Neuronal stem cell (in vitro differentiated cells): Measurements from ENCODE around the gene OLFML2A.

ENCODE experiments used
- DNase-seq: peaks from one replicate; pipeline ENCODE4 v3.0.0-alpha.2; 2013; ENCODE audit warnings: low spot score
- H2AFZ ChIP-seq: one replicate; pipeline ENCODE4 v1.6.1; 2013; ENCODE audit warnings: mild to moderate bottlenecking, low read length, inconsistent platforms
- H2AK5ac ChIP-seq: 2 replicates; pipeline ENCODE4 v1.6.1; 2013; ENCODE audit warnings: low read depth, mild to moderate bottlenecking, inconsistent platforms, low read length, moderate library complexity, mixed read lengths
- H2BK120ac ChIP-seq: 2 replicates; pipeline ENCODE4 v1.6.1; 2013; ENCODE audit warnings: low read depth, mild to moderate bottlenecking, inconsistent platforms, low read length, moderate library complexity, mixed read lengths
- H2BK12ac ChIP-seq: one replicate; pipeline ENCODE4 v1.6.1; 2013; ENCODE audit warnings: low read length, inconsistent platforms
- H2BK15ac ChIP-seq: 2 replicates; pipeline ENCODE4 v1.6.1; 2013; ENCODE audit warnings: mild to moderate bottlenecking, low read length, inconsistent platforms, mixed read lengths
- H2BK5ac ChIP-seq: one replicate; pipeline ENCODE4 v1.6.1; 2013; ENCODE audit warnings: inconsistent platforms, mild to moderate bottlenecking, low read length, moderate library complexity
- H3K14ac ChIP-seq: one replicate; pipeline ENCODE4 v1.6.1; 2013; ENCODE audit warnings: low read length, inconsistent platforms
- H3K18ac ChIP-seq: 2 replicates; pipeline ENCODE4 v1.6.1; 2013; ENCODE audit warnings: low read length, inconsistent platforms
- H3K23ac ChIP-seq: 2 replicates; pipeline ENCODE4 v1.6.1; 2013; ENCODE audit warnings: low read depth, mild to moderate bottlenecking, mixed read lengths, low read length, inconsistent platforms; ENCODE audit not compliant: poor library complexity
- H3K27ac ChIP-seq: replicated peaks from 3 replicates; pipeline ENCODE4 v1.5.1; 2013; ENCODE audit warnings: low read length, inconsistent platforms
- H3K27me3 ChIP-seq, 3 experiments: 2 replicates each; pipeline ENCODE4 v1.6.1; 2013; ENCODE audit warnings: low read length in 3 of 3, mild to moderate bottlenecking in 2 of 3, inconsistent platforms in 1 of 3, low read depth in 1 of 3, mixed read lengths in 1 of 3, moderate library complexity in 1 of 3; ENCODE audit not compliant: control insufficient read depth in 3 of 3, insufficient read depth in 3 of 3
- H3K36me3 ChIP-seq, 2 donors: replicated peaks in 1 of 2; 2 replicates each; pipeline ENCODE4 v1.6.1; 2013; ENCODE audit warnings: low read length in 2 of 2; ENCODE audit not compliant: control insufficient read depth in 2 of 2, insufficient read depth in 2 of 2
- H3K4ac ChIP-seq: 2 replicates; pipeline ENCODE4 v1.6.1; 2013; ENCODE audit warnings: inconsistent platforms, mild to moderate bottlenecking, low read length, moderate library complexity
- H3K4me1 ChIP-seq, 2 donors: 1 replicate in 1 of 2; 2 replicates in 1 of 2; pipeline ENCODE4 v1.6.1; 2013; ENCODE audit warnings: low read length in 2 of 2, low read depth in 1 of 2; ENCODE audit not compliant: control insufficient read depth in 2 of 2, insufficient read depth in 1 of 2
- H3K4me2 ChIP-seq: one replicate; pipeline ENCODE4 v1.6.1; 2013; ENCODE audit warnings: mild to moderate bottlenecking, low read length, inconsistent platforms; ENCODE audit not compliant: insufficient read depth, poor library complexity, severe bottlenecking
- H3K4me3 ChIP-seq, 2 donors: 2 replicates each; pipeline ENCODE4 v1.5.1; 2013; ENCODE audit warnings: low read length in 2 of 2, mild to moderate bottlenecking in 2 of 2, inconsistent platforms in 1 of 2, moderate library complexity in 1 of 2
- H3K79me1 ChIP-seq: one replicate; pipeline ENCODE4 v1.6.1; 2013; ENCODE audit warnings: low read depth, mild to moderate bottlenecking, inconsistent platforms, low read length, moderate library complexity
- H3K9ac ChIP-seq: one replicate; pipeline ENCODE4 v1.6.1; 2013; ENCODE audit warnings: mild to moderate bottlenecking, low read depth, low read length, inconsistent platforms; ENCODE audit not compliant: poor library complexity
- H3K9me3 ChIP-seq, 2 donors: replicated peaks in 1 of 2; 2 replicates each; pipeline versions ENCODE3 to v1.6.1; 2013; ENCODE audit warnings: low read length in 2 of 2, mild to moderate bottlenecking in 2 of 2, inconsistent platforms in 1 of 2, low read depth in 1 of 2, mixed read lengths in 1 of 2, moderate library complexity in 1 of 2; ENCODE audit not compliant: control insufficient read depth in 2 of 2, insufficient read depth in 1 of 2
- H4K8ac ChIP-seq: one replicate; pipeline ENCODE4 v1.6.1; 2013; ENCODE audit warnings: low read depth, mild to moderate bottlenecking, inconsistent platforms, low read length, moderate library complexity
- H4K91ac ChIP-seq: one replicate; pipeline ENCODE4 v1.6.1; 2013; ENCODE audit warnings: low read length, low read depth, mild to moderate bottlenecking, inconsistent platforms; ENCODE audit not compliant: poor library complexity
- WGBS, 2 donors: extraction: QIAGEN DNeasy Blood & Tissue Kit; methylation state at CpG; one replicate each; pipeline ENCODE4 v1.1.7; 2013; ENCODE audit warnings: missing lambda C conversion rate in 2 of 2, mixed read lengths in 1 of 2; ENCODE audit not compliant: insufficient read length in 2 of 2, insufficient replicate concordance in 1 of 2; ENCODE audit errors: extremely low coverage in 2 of 2; 5-methylcytosine and 5-hydroxymethylcytosine counted together

OLFML2A gene

DNA sequence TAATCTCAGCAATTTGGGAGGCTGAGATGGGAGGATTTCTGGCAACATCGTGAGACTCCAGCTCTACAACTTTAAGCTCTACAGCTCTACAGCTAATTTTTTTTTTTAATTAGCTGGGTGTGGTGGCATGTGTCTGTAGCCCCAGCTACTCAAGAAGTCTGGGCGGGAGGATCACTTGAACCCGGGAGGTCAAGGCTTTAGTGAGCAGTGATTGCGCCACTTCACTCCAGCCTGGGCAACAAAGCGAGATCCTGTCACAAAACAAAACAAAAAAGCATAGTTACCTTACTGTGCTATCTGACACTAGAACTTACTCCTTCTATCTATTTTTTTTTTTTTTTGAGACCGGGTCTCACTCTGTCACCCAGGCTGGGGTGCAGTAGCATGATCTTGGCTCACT is 70.0 kb downstream of the OLFML2A start:
- Histone ChIP-seq H3K18ac (no peak overlapping the region), H4K8ac (no peak overlapping the region)
- WGBS, 2 donors = no CpG with 5 or more reads among the region's 6 CpGs

GRCh38 chr9:124849801-124850200 is 72.9 kb downstream of the OLFML2A start:
- H3K18ac ChIP-seq = no peak overlapping the region
- H2BK12ac ChIP-seq = no peak overlapping the region
- no peak overlapping the region for H4K91ac ChIP-seq
- H3K27me3 ChIP-seq = peaks cover 0 to 3% (median 0%) of the 10 kb centered on the region in 3 experiments
- DNase-seq = no peak
- H3K23ac ChIP-seq = no peak overlapping the region
- no peaks in the 10 kb centered on the region for H3K9me3 ChIP-seq
- no peak overlapping the region for H4K8ac ChIP-seq
- no peak overlapping the region for H2BK15ac ChIP-seq
- no peak overlapping the region for H3K9ac ChIP-seq
- H3K27ac ChIP-seq = no peak overlapping the region
- no peak overlapping the region for H3K4ac ChIP-seq
- H2AK5ac ChIP-seq = no peak overlapping the region
- H2BK120ac ChIP-seq = no peak overlapping the region
- no peak overlapping the region for H3K4me3 ChIP-seq
- H3K14ac ChIP-seq = no peak overlapping the region
- no peak overlapping the region for H2AFZ ChIP-seq
- no peaks in the 10 kb centered on the region for H3K79me1 ChIP-seq
- WGBS, 2 donors = no CpG with 5 or more reads among the region's 10 CpGs
- no peaks in the 10 kb centered on the region for H3K36me3 ChIP-seq
- no peak overlapping the region for H2BK5ac ChIP-seq
- peaks cover 4 to 12% of the 10 kb centered on the region in 2 donors for H3K4me1 ChIP-seq
- H3K4me2 ChIP-seq = no peak overlapping the region

More for the DNA sequence above, 70.0 kb downstream of the OLFML2A start:
- Histone ChIP-seq H3K9me3 (no peaks in the 10 kb centered on the region), H3K4me2 (no peak overlapping the region), H3K23ac (no peak overlapping the region), H2BK15ac (no peak overlapping the region), H2BK5ac (no peak overlapping the region), H3K14ac (no peak overlapping the region), H2AFZ (no peak overlapping the region), H4K91ac (no peak overlapping the region), H3K27ac (no peak overlapping the region), H3K4me1 (peaks cover 0 to 4% of the 10 kb centered on the region in 2 donors), H2BK12ac (no peak overlapping the region), H3K27me3 (peaks cover 0 to 3% (median 0%) of the 10 kb centered on the region in 3 experiments), H3K4ac (no peak overlapping the region), H2AK5ac (no peak overlapping the region), H3K9ac (no peak overlapping the region), H3K4me3 (no peak overlapping the region), H3K79me1 (no peaks in the 10 kb centered on the region), H3K36me3 (no peaks in the 10 kb centered on the region), H2BK120ac (no peak overlapping the region)
- DNase-seq = no peak

DNA sequence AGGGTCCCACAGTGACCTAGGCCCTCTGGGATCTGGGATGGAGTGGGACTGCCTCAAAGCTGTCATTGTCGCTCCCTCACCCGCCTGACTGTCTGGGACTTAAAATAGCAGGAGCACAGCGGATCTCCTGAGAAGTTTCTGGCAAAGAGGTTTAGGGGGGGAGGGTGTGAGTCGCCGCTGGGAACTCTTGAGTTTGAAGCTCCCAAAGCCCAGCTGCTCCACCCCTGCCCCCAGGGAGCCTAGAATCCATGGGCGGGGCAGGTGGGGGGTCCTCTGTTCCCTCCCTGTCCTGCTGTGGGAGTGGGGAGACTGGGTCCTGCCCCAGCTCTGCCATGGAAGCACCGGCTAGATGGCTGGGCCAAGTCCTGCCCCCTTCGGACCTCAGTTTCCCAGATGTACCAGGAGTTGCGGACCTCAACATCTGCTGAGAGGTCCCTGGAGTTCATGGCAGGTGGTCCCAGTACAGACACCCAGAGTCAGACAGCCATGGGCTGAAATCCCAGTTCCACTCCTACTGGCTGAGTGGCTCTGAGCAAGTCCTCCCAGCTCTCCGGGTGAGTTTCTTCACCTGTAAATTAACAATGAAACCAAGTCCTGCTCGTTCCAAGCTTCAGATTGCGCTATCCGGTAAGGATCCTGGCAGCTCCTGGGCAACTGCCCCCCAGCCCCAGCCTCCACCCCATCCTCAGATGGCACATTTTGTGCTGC is 75.3 kb downstream of the OLFML2A start:
- Histone ChIP-seq H2AFZ (peak overlapping the region; percentile 96), H2AK5ac (peak overlapping the region; percentile 16), H3K27me3 (peaks cover 0 to 3% (median 0%) of the 10 kb centered on the region in 3 experiments), H3K27ac (no peak overlapping the region), H2BK12ac (no peak overlapping the region), H3K4me1 (peaks cover 4 to 12% of the 10 kb centered on the region in 2 donors), H3K23ac (no peak overlapping the region), H3K18ac (peak overlapping the region; percentile 66), H3K14ac (no peak overlapping the region), H2BK15ac (peak overlapping the region; percentile 25), H3K9ac (peak overlapping the region; percentile 7), H3K36me3 (peaks cover 6 to 11% of the 10 kb centered on the region in 2 donors), H3K4ac (no peak overlapping the region), H3K79me1 (no peaks in the 10 kb centered on the region), H3K9me3 (no peaks in the 10 kb centered on the region), H3K4me2 (no peak overlapping the region), H3K4me3 (peak overlapping the region in 1 of 2 donors; percentile 48), H4K91ac (no peak overlapping the region), H4K8ac (no peak overlapping the region), H2BK120ac (no peak overlapping the region), H2BK5ac (no peak overlapping the region)
- no CpG with 5 or more reads among the region's 13 CpGs for WGBS, 2 donors
- DNase-seq = no peak

DNA sequence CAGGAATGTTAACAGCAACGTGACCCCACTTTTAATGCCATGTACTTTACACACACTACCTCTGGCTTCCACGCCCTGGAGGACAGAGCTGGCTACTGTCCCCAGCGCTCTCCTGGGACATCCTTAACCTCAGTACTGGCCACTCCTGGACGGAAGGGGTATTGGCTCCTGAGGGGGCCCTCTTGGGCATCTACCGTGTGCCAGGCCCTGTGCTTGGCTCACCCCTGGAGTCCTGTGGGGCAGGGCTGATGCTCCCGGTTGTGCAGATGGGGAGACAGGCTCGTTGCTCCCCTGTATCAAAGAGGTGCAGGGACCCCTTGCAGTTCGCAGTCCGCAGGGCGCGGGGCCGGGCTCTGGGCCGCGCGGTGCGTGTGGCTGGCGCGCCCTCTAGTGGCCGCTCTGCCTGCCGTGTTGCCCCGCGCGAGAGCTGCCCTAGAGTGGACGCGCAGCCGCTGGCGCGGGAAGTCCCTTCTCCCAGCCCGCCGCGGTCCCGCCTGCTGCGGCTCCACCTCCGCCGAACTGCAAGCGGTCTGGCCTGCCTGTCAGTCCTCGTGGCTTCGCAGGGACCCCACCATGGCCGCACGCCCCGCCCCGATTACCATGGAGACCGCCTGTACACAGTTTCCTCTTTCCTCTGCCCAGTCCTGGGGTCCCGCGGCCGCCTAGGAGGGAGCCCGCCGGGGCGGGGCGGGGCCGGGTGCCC is 76.0 kb downstream of the OLFML2A start, which contains the start of gene WDR38:
WDR38 (plus strand) TSS at position 632 of the 703 bp plus-strand sequence. CDS start 72 bp downstream, outside the sequence.
- Histone ChIP-seq H2BK15ac (peak within 1 kb of the TSS; percentile 50), H3K27me3 (peaks cover 0 to 3% (median 0%) of the 10 kb centered on the region in 3 experiments), H3K4ac (no peak within 1 kb of the TSS), H3K27ac (no peak within 1 kb of the TSS), H4K8ac (no peak within 1 kb of the TSS), H2BK5ac (peak within 1 kb of the TSS; percentile 11), H3K9ac (peak within 1 kb of the TSS; percentile 86), H3K18ac (peak within 1 kb of the TSS; percentile 63), H3K36me3 (peaks cover 14 to 18% of the 10 kb centered on the region in 2 donors), H3K4me2 (peak within 1 kb of the TSS; percentile 66), H4K91ac (no peak within 1 kb of the TSS), H2AFZ (peak within 1 kb of the TSS; percentile 96), H3K4me3 (peak within 1 kb of the TSS; percentile 48 to 84), H2BK120ac (no peak within 1 kb of the TSS), H3K23ac (peak within 1 kb of the TSS; percentile 22), H2BK12ac (peak within 1 kb of the TSS; percentile 46), H3K79me1 (no peaks in the 10 kb centered on the region), H3K9me3 (no peaks in the 10 kb centered on the region), H3K14ac (no peak within 1 kb of the TSS), H3K4me1 (peaks cover 4 to 12% of the 10 kb centered on the region in 2 donors), H2AK5ac (peak within 1 kb of the TSS; percentile 54)
- WGBS, 2 donors = no CpG with 5 or more reads among the region's 51 CpGs
- DNase-seq = peak; percentile 78
